Endothelial cell of umbilical vein (primary cell): ENCODE results near the gene ALOX5. TPM values are rescaled to one million over a fixed set of nuclear protein-coding genes. Genes with fewer than 3 reads are reported as not detected.

ENCODE experiments used
- BruUV-seq: library from RNA; stranded (reverse); fragments of 400-500 nt; replicated peaks from 2 replicates; lab custom pipeline; 2021; lab: Mats Ljungman, UMichigan
- CTCF ChIA-PET: fragments of 300-600, 350-600 bp; sonication (Branson Sonifier 250); formaldehyde crosslinking; loops from one replicate; lab custom pipeline; 2021; ENCODE audit warnings: antibody characterized with exemption, inconsistent platforms; lab: Charles Lee
- POLR2A ChIA-PET: fragments of 300-600, 350-600 bp; sonication (Branson Sonifier 250); formaldehyde crosslinking; loops from one replicate; lab custom pipeline; 2021; ENCODE audit warnings: antibody characterized with exemption, inconsistent platforms; lab: Charles Lee
- DNase-seq: peaks from one replicate; pipeline ENCODE4 v3.0.0-alpha.2; 2011; ENCODE audit warnings: low read depth, low spot score
- FAIRE-seq: peaks from 2 replicates; lab custom pipeline; 2011; peaks lifted over from hg19 to GRCh38; lab: Jason Lieb, UNC
- H2AFZ ChIP-seq: 2 replicates; pipeline ENCODE4 v1.6.0; 2012; ENCODE audit warnings: low read depth, low read length, control low read depth, inconsistent platforms
- H3K27ac ChIP-seq: 2 replicates; pipeline ENCODE4 v1.5.1; 2011; ENCODE audit warnings: low read depth, mild to moderate bottlenecking, control low read depth, low read length, moderate library complexity; ENCODE audit not compliant: insufficient read depth
- H3K27me3 ChIP-seq, 2 experiments: 2 replicates each; pipeline versions ENCODE4 v1.6.0 to v1.6.1; 2011; ENCODE audit warnings: low read length in 2 of 2, mixed read lengths in 1 of 2; ENCODE audit not compliant: control insufficient read depth in 2 of 2, insufficient read depth in 2 of 2
- H3K36me3 ChIP-seq, 2 experiments: 2 replicates in 1 of 2; 3 replicates in 1 of 2; pipeline ENCODE4 v1.5.1; 2011; ENCODE audit warnings: low read length in 2 of 2, mild to moderate bottlenecking in 1 of 2, moderate library complexity in 1 of 2; ENCODE audit not compliant: control insufficient read depth in 2 of 2, insufficient read depth in 2 of 2; ENCODE audit errors: extremely low read depth in 1 of 2
- H3K4me1 ChIP-seq: 3 replicates; pipeline ENCODE4 v1.5.1; 2011; ENCODE audit warnings: mild to moderate bottlenecking, low read length; ENCODE audit not compliant: control insufficient read depth, insufficient read depth; ENCODE audit errors: extremely low read depth
- H3K4me2 ChIP-seq: 2 replicates; pipeline ENCODE4 v1.6.1; 2011; ENCODE audit warnings: low read length, control low read depth, mixed read lengths; ENCODE audit not compliant: insufficient read depth
- H3K4me3 ChIP-seq, 3 experiments: fragments of 200-600 bp in 1 of 3; sonication (generic), shearing (Covaris generic) in 1 of 3; replicated peaks in 1 of 3; 2 replicates each; pipeline ENCODE4 v1.5.1; 2011 to 2016; ENCODE audit warnings: control low read depth in 3 of 3, low read length in 3 of 3, mild to moderate bottlenecking in 2 of 3, inconsistent platforms in 1 of 3, low read depth in 1 of 3, moderate library complexity in 1 of 3; ENCODE audit not compliant: insufficient read depth in 1 of 3
- H3K79me2 ChIP-seq: 2 replicates; pipeline ENCODE4 v1.6.0; 2012; ENCODE audit warnings: low read length, inconsistent platforms; ENCODE audit not compliant: control insufficient read depth, insufficient read depth
- H3K9ac ChIP-seq: replicated peaks from 2 replicates; pipeline ENCODE3; 2011; ENCODE audit warnings: low read length, control low read depth; ENCODE audit not compliant: insufficient read depth; ENCODE audit errors: extremely low read depth
- H3K9me1 ChIP-seq: replicated peaks from 3 replicates; pipeline ENCODE4 v1.6.0; 2011; ENCODE audit warnings: mild to moderate bottlenecking, low read length; ENCODE audit not compliant: control insufficient read depth, insufficient read depth; ENCODE audit errors: extremely low read depth
- H3K9me3 ChIP-seq: replicated peaks from 2 replicates; pipeline ENCODE4 v1.5.1; 2012; ENCODE audit warnings: low read length, inconsistent platforms; ENCODE audit not compliant: control insufficient read depth, insufficient read depth
- H4K20me1 ChIP-seq: replicated peaks from 2 replicates; pipeline ENCODE3; 2011; ENCODE audit warnings: mild to moderate bottlenecking, low read length; ENCODE audit not compliant: control insufficient read depth, insufficient read depth; ENCODE audit errors: extremely low read depth
- CTCF ChIP-seq, 2 donors: IDR thresholded peaks; 1 replicate in 1 of 2; 2 replicates in 1 of 2; pipeline ENCODE4 v1.5.1; 2011; ENCODE audit warnings: low read length in 2 of 2, mild to moderate bottlenecking in 2 of 2, moderate library complexity in 2 of 2, control low read depth in 1 of 2, inconsistent platforms in 1 of 2, low read depth in 1 of 2; ENCODE audit not compliant: insufficient read depth in 1 of 2; ENCODE audit errors: extremely low read depth in 1 of 2
- EZH2 ChIP-seq: IDR thresholded peaks from 2 replicates; pipeline ENCODE4 v1.6.1; 2012; ENCODE audit warnings: borderline replicate concordance, low read depth, mild to moderate bottlenecking, moderate library complexity, low read length, inconsistent platforms; ENCODE audit not compliant: severe bottlenecking
- FOS ChIP-seq: IDR thresholded peaks from 2 replicates; pipeline ENCODE4 v1.6.1; 2011; ENCODE audit warnings: mild to moderate bottlenecking, low read length, moderate library complexity, borderline replicate concordance; ENCODE audit not compliant: insufficient read depth
- GATA2 ChIP-seq: IDR thresholded peaks from 2 replicates; pipeline ENCODE4 v1.7.0; 2011; ENCODE audit warnings: low read depth, mild to moderate bottlenecking, moderate library complexity, mixed read lengths, low read length; ENCODE audit not compliant: insufficient read length, insufficient read depth
- JUN ChIP-seq: IDR thresholded peaks from 2 replicates; pipeline ENCODE4 v1.6.1; 2011; ENCODE audit warnings: borderline replicate concordance, low read depth; ENCODE audit not compliant: insufficient read length, insufficient read depth
- MAX ChIP-seq: IDR thresholded peaks from 2 replicates; pipeline ENCODE4 v1.6.1; 2011; ENCODE audit not compliant: insufficient read depth, insufficient read length
- MYC ChIP-seq: IDR thresholded peaks from one replicate; pipeline ENCODE4 v1.6.1; 2011; ENCODE audit warnings: mild to moderate bottlenecking, low read depth, low read length
- POLR2A ChIP-seq: IDR thresholded peaks from 2 replicates; pipeline ENCODE4 v1.6.1; 2012; ENCODE audit warnings: low read depth, mild to moderate bottlenecking, control low read depth, low read length
- POLR2AphosphoS5 ChIP-seq: IDR thresholded peaks from 2 replicates; pipeline ENCODE4 v1.6.1; 2012; ENCODE audit warnings: low read depth, mild to moderate bottlenecking, control low read depth, low read length, moderate library complexity; ENCODE audit not compliant: insufficient read depth
- dilution Hi-C: fragments of 300-500 bp; cut with MboI; formaldehyde crosslinking; loops from one replicate; pipeline ENCODE4 v1.15.0; 2019; ENCODE audit warnings: low sequenced_read_pairs; ENCODE audit not compliant: extremely low pct_ligation_motif_present
- intact Hi-C: fragments of 100-400 bp; cut with micrococcal nuclease; formaldehyde crosslinking; loops from one replicate; pipeline ENCODE4 v1.10.0; 2022
- polyA plus RNA-seq, 4 experiments: library from polyadenylated mRNA; depleted of rRNA in 3 of 4; stranded (reverse) in 3 of 4; unstranded in 1 of 4; fragments of >200 nt; gene quantifications; 2 replicates each; pipeline versions ENCODE4 v1.2.1 to v1.2.3, GENCODE V29; 2011 to 2012; ENCODE audit warnings: missing spikeins in 1 of 4
- total RNA-seq: library from RNA; stranded (reverse); gene quantifications from 2 replicates; pipeline ENCODE4 v1.2.3, GENCODE V29; 2021

ALOX5 gene
- total and polyA plus RNA-seq, 2 donors (not counting 3 experiments of a cell fraction or from before 2014, with no cell fraction given), result 0.04 TPM; not detected in 1

GRCh38 chr10:45421221-45422097 lies 47.4 kb downstream of the ALOX5 start:
- no TSS peak for BruUV-seq
- intact Hi-C loops, result loop anchor here (5.0 kb wide), 1 partner anchor 619 kb away; no protein-coding TSS in a partner anchor
- CTCF ChIA-PET, result interaction anchor here (0.5 to 2.1 kb wide), 2 partner anchors 20 to 172 kb away, joined by 3 to 8 read pairs; no protein-coding TSS in a partner anchor

More at GRCh38 chr10:45421221-45422097, 47.4 kb downstream of the ALOX5 start:
- Histone ChIP-seq H4K20me1 (no peaks in the 10 kb centered on the region), H3K27ac (no peak overlapping the region), H3K9me1 (no peaks in the 10 kb centered on the region), H2AFZ (no peak overlapping the region), H3K79me2 (no peaks in the 10 kb centered on the region), H3K4me2 (no peak overlapping the region), H3K4me3 (no peak overlapping the region), H3K9ac (no peak overlapping the region), H3K36me3 (no peaks in the 10 kb centered on the region), H3K9me3 (no peaks in the 10 kb centered on the region), H3K4me1 (peaks cover 15% of the 10 kb centered on the region), H3K27me3 (no peaks in the 10 kb centered on the region)
- dilution Hi-C loops, result no loop called here
- POLR2A ChIA-PET, result no interaction called here
- TF ChIP-seq MYC (no peak), POLR2AphosphoS5 (no peak), GATA2 (no peak), POLR2A (no peak), JUN (no peak), FOS (no peak), MAX (no peak), EZH2 (no peak), CTCF (IDR thresholded peaks at IDR 0.05; ENCODE audit: extremely low read depth in 1 of 2, insufficient read depth in 1 of 2, low read depth in 1 of 2, low read length in 2 of 2) (no peak)
- DNase-seq, result no peak
- no peak for FAIRE-seq
